HFFc6 (cell line): ENCODE data around the gene STX11. TPM values are rescaled to one million over a fixed set of nuclear protein-coding genes. Genes with fewer than 3 reads are reported as not detected.
"Not testable (repeated sequence)": the region's sequence is repeated elsewhere in the genome, so short reads cannot be mapped to it uniquely, and the experiment has no call there.

Source experiments
- DNase-seq: peaks from one replicate; pipeline ENCODE4 v3.0.0-alpha.2; 2018
- H3K27ac Mint-ChIP-seq: 2 replicates; pipeline ENCODE4 v1.8.0; 2020; ENCODE audit warnings: mild to moderate bottlenecking, mixed read lengths
- H3K27me3 Mint-ChIP-seq: 2 replicates; pipeline ENCODE4 v1.8.0; 2021; ENCODE audit warnings: mild to moderate bottlenecking, moderate library complexity, mixed read lengths; ENCODE audit not compliant: insufficient read depth
- H3K36me3 Mint-ChIP-seq: 2 replicates; pipeline ENCODE4 v1.8.0; 2021; ENCODE audit warnings: low read depth, mixed read lengths
- H3K4me1 Mint-ChIP-seq: 2 replicates; pipeline ENCODE4 v1.8.0; 2020; ENCODE audit warnings: low read depth, mixed read lengths
- H3K4me3 Mint-ChIP-seq: 2 replicates; pipeline ENCODE4 v1.8.0; 2020; ENCODE audit warnings: mild to moderate bottlenecking, moderate library complexity, mixed read lengths
- H3K9me3 Mint-ChIP-seq: 2 replicates; pipeline ENCODE4 v1.8.0; 2020; ENCODE audit warnings: mild to moderate bottlenecking, mixed read lengths
- CTCF ChIP-seq: fragments of 200-600 bp; sonication (generic); IDR thresholded peaks from 2 replicates; pipeline ENCODE4 v1.5.0; 2021; ENCODE audit warnings: antibody characterized with exemption, mild to moderate bottlenecking
- total RNA-seq, 6 experiments: library from RNA; stranded (reverse); fragmentation: NEBNext Ultra II Directional; extraction: Animal tissue kit (Norgen Biotek cat#: 25700); gene quantifications; 2 replicates in 1 of 6; 3 replicates in 5 of 6; pipeline ENCODE4 v1.2.3, GENCODE V29; 2021

Gene STX11
- total RNA-seq, 6 experiments from 2014 or later: 0.30 to 0.53 (median 0.37) TPM

GRCh38 chr6:144123836-144124235 lies 26.5 kb upstream of the STX11 start:
- H3K27ac Mint-ChIP-seq: no peak overlapping the region
- H3K36me3 Mint-ChIP-seq: no peaks in the 10 kb centered on the region
- no peaks in the 10 kb centered on the region for H3K4me1 Mint-ChIP-seq
- no peak overlapping the region for H3K4me3 Mint-ChIP-seq
- no peak for DNase-seq
- H3K27me3 Mint-ChIP-seq: peaks cover 32% of the 10 kb centered on the region
- H3K9me3 Mint-ChIP-seq: no peaks in the 10 kb centered on the region
- no peak for TF ChIP-seq CTCF

GRCh38 chr6:144127097-144127496 lies 23.2 kb upstream of the STX11 start:
- TF ChIP-seq CTCF: no peak
- Mint-ChIP-seq H3K36me3 (0 out of 2 replicates have a peak, but pooled peaks cover 6% of the 10 kb centered on the region), H3K4me3 (no peak overlapping the region), H3K4me1 (peaks cover 22% of the 10 kb centered on the region), H3K27ac (no peak overlapping the region), H3K27me3 (peaks cover 25% of the 10 kb centered on the region), H3K9me3 (no peaks in the 10 kb centered on the region)
- DNase-seq: no peak

GRCh38 chr6:144129469-144129868 lies 20.8 kb upstream of the STX11 start:
- DNase-seq: no peak
- H3K9me3 Mint-ChIP-seq: no peaks in the 10 kb centered on the region
- peaks cover 16% of the 10 kb centered on the region for H3K27me3 Mint-ChIP-seq
- TF ChIP-seq CTCF: no peak
- peaks cover 34% of the 10 kb centered on the region for H3K4me1 Mint-ChIP-seq
- H3K27ac Mint-ChIP-seq: no peak overlapping the region
- 0 out of 2 replicates have a peak, but pooled peaks cover 6% of the 10 kb centered on the region for H3K36me3 Mint-ChIP-seq
- H3K4me3 Mint-ChIP-seq: no peak overlapping the region

- peak; percentile 75 for DNase-seq
- Mint-ChIP-seq H3K4me1 (peaks cover 34% of the 10 kb centered on the region), H3K27me3 (peaks cover 5% of the 10 kb centered on the region; the same call in 1 of the 2 replicates), H3K36me3 (0 out of 2 replicates have a peak, but pooled peaks cover 6% of the 10 kb centered on the region), H3K9me3 (no peaks in the 10 kb centered on the region), H3K27ac (peak overlapping the region; percentile 35; the same call in 1 of the 2 replicates), H3K4me3 (no peak overlapping the region)
- no peak for TF ChIP-seq CTCF
Observed at GRCh38 chr6:144131248-144131709, 19.0 kb upstream of the STX11 start.

GRCh38 chr6:144132167-144132690 lies 18.1 kb upstream of the STX11 start:
- not testable (repeated sequence) for DNase-seq, H3K9me3 Mint-ChIP-seq, H3K27me3 Mint-ChIP-seq, H3K27ac Mint-ChIP-seq, H3K4me3 Mint-ChIP-seq, H3K36me3 Mint-ChIP-seq
- peaks cover 34% of the 10 kb centered on the region for H3K4me1 Mint-ChIP-seq

- Mint-ChIP-seq H3K9me3 (no peaks in the 10 kb centered on the region), H3K27ac (no peak overlapping the region), H3K4me1 (peaks cover 34% of the 10 kb centered on the region), H3K4me3 (no peak overlapping the region), H3K36me3 (0 out of 2 replicates have a peak, but pooled peaks cover 6% of the 10 kb centered on the region), H3K27me3 (peaks cover 5% of the 10 kb centered on the region; the same call in 1 of the 2 replicates)
- TF ChIP-seq CTCF: no peak
- DNase-seq: no peak
Observed at GRCh38 chr6:144133225-144133821, 17.0 kb upstream of the STX11 start.
